Measurements from ENCODE around the gene TRIM2. TPM values are rescaled to one million over a fixed set of nuclear protein-coding genes. Genes with fewer than 3 reads are reported as not detected.

TRIM2 gene
- total RNA-seq, 1 donor = 39.8 TPM

GRCh38 chr4:153176938-153177337, 27.3 kb upstream of the TRIM2 start:
- Histone ChIP-seq H3K9me3 (ENCODE audit: low read depth, low read length) (no peaks in the 10 kb centered on the region), H4K20me1 (ENCODE audit: insufficient read depth, low read length) (no peaks in the 10 kb centered on the region), H3K4me1 (ENCODE audit: insufficient read depth, low read length) (no peaks in the 10 kb centered on the region), H3K36me3 (ENCODE audit: insufficient read depth, low read length) (no peaks in the 10 kb centered on the region), H3K4me3 (ENCODE audit: insufficient read depth, low read length) (no peak overlapping the region), H3K4me2 (ENCODE audit: insufficient read depth, low read length) (no peak overlapping the region), H3K27ac (ENCODE audit: low read depth, low read length) (no peak overlapping the region), H2AFZ (ENCODE audit: low read length) (no peak overlapping the region), H3K79me2 (ENCODE audit: insufficient read depth, low read length) (no peaks in the 10 kb centered on the region), H3K27me3 (ENCODE audit: insufficient read depth, low read length) (peaks cover 3% of the 10 kb centered on the region)
- no peak for DNase-seq (ENCODE audit: insufficient read length, low spot score, missing footprints)
- TF ChIP-seq CTCF (IDR thresholded peaks at IDR 0.05; ENCODE audit: extremely low read depth, low read depth, low read length) = no peak

- peaks cover 3% of the 10 kb centered on the region for H3K27me3 ChIP-seq (ENCODE audit: insufficient read depth, low read length)
These were observed 26.4 kb upstream of the TRIM2 start for GRCh38 chr4:153177841-153178240.

GRCh38 chr4:153179100-153179499, 25.1 kb upstream of the TRIM2 start:
- Histone ChIP-seq H3K27me3 (ENCODE audit: insufficient read depth, low read length) (peaks cover 10% of the 10 kb centered on the region), H3K4me1 (ENCODE audit: insufficient read depth, low read length) (no peaks in the 10 kb centered on the region), H2AFZ (ENCODE audit: low read length) (no peak overlapping the region), H3K79me2 (ENCODE audit: insufficient read depth, low read length) (no peaks in the 10 kb centered on the region), H4K20me1 (ENCODE audit: insufficient read depth, low read length) (no peaks in the 10 kb centered on the region), H3K9me3 (ENCODE audit: low read depth, low read length) (no peaks in the 10 kb centered on the region), H3K36me3 (ENCODE audit: insufficient read depth, low read length) (no peaks in the 10 kb centered on the region), H3K27ac (ENCODE audit: low read depth, low read length) (no peak overlapping the region), H3K4me2 (ENCODE audit: insufficient read depth, low read length) (no peak overlapping the region), H3K4me3 (ENCODE audit: insufficient read depth, low read length) (no peak overlapping the region)
- no peak for DNase-seq (ENCODE audit: insufficient read length, low spot score, missing footprints)
- TF ChIP-seq CTCF (IDR thresholded peaks at IDR 0.05; ENCODE audit: extremely low read depth, low read depth, low read length) = no peak

More at GRCh38 chr4:153177841-153178240, 26.4 kb upstream of the TRIM2 start:
- Histone ChIP-seq H3K27ac (ENCODE audit: low read depth, low read length) (no peak overlapping the region), H3K4me1 (ENCODE audit: insufficient read depth, low read length) (no peaks in the 10 kb centered on the region), H2AFZ (ENCODE audit: low read length) (no peak overlapping the region), H3K9me3 (ENCODE audit: low read depth, low read length) (no peaks in the 10 kb centered on the region), H3K4me3 (ENCODE audit: insufficient read depth, low read length) (no peak overlapping the region), H3K4me2 (ENCODE audit: insufficient read depth, low read length) (no peak overlapping the region), H3K36me3 (ENCODE audit: insufficient read depth, low read length) (no peaks in the 10 kb centered on the region), H3K79me2 (ENCODE audit: insufficient read depth, low read length) (no peaks in the 10 kb centered on the region), H4K20me1 (ENCODE audit: insufficient read depth, low read length) (no peaks in the 10 kb centered on the region)
- TF ChIP-seq CTCF (IDR thresholded peaks at IDR 0.05; ENCODE audit: extremely low read depth, low read depth, low read length) = no peak
- DNase-seq (ENCODE audit: insufficient read length, low spot score, missing footprints) = no peak

- H3K27ac ChIP-seq (ENCODE audit: low read depth, low read length) = no peak overlapping the region
- no peak for DNase-seq (ENCODE audit: insufficient read length, low spot score, missing footprints)
These were observed 22.9 kb upstream of the TRIM2 start for GRCh38 chr4:153181293-153181692.

More at GRCh38 chr4:153181293-153181692, 22.9 kb upstream of the TRIM2 start:
- TF ChIP-seq CTCF (IDR thresholded peaks at IDR 0.05; ENCODE audit: extremely low read depth, low read depth, low read length) = no peak
- H3K79me2 ChIP-seq (ENCODE audit: insufficient read depth, low read length) = no peaks in the 10 kb centered on the region
- H4K20me1 ChIP-seq (ENCODE audit: insufficient read depth, low read length) = no peaks in the 10 kb centered on the region
- no peak overlapping the region for H2AFZ ChIP-seq (ENCODE audit: low read length)
- H3K9me3 ChIP-seq (ENCODE audit: low read depth, low read length) = no peaks in the 10 kb centered on the region
- H3K27me3 ChIP-seq (ENCODE audit: insufficient read depth, low read length) = peaks cover 8% of the 10 kb centered on the region
- H3K4me2 ChIP-seq (ENCODE audit: insufficient read depth, low read length) = no peak overlapping the region
- no peaks in the 10 kb centered on the region for H3K36me3 ChIP-seq (ENCODE audit: insufficient read depth, low read length)
- H3K4me3 ChIP-seq (ENCODE audit: insufficient read depth, low read length) = no peak overlapping the region
- no peaks in the 10 kb centered on the region for H3K4me1 ChIP-seq (ENCODE audit: insufficient read depth, low read length)
